ENCODE results near the gene SLAMF1. TPM values are rescaled to one million over a fixed set of nuclear protein-coding genes. Genes with fewer than 3 reads are reported as not detected.

Gene SLAMF1
- total and polyA plus RNA-seq, 4 donors, result 0.09 to 1.1 (median 0.17) TPM

GRCh38 chr1:160637821-160638539 is 8.9 kb downstream of the SLAMF1 start:
- Histone ChIP-seq H3K4me1 (ENCODE audit: control insufficient read depth in 4 of 4, insufficient read depth in 4 of 4, low read length in 3 of 4) (peaks cover 7 to 20% (median 20%) of the 10 kb centered on the region in 4 donors), H3K9me3 (ENCODE audit: control insufficient read depth in 4 of 4, low read length in 3 of 4) (no peaks in the 10 kb centered on the region), H3K4me3 (ENCODE audit: low read depth in 1 of 3, low read length in 3 of 3) (no peak overlapping the region), H3K27ac (ENCODE audit: low read depth in 1 of 2, low read length in 2 of 2) (peak overlapping the region in 1 of 2 donors; percentile 8), H3K27me3 (ENCODE audit: control insufficient read depth in 4 of 4, insufficient read depth in 4 of 4, low read length in 3 of 4) (no peaks in the 10 kb centered on the region), H3K36me3 (ENCODE audit: control insufficient read depth in 4 of 4, insufficient read depth in 3 of 4, low read depth in 1 of 4, low read length in 3 of 4) (no peaks in the 10 kb centered on the region), H3K9ac (ENCODE audit: low read depth in 1 of 2, low read length in 2 of 2) (peak overlapping the region in 1 of 2 donors; percentile 46)
- 76% methylated on average over 5 of the region's 5 CpGs for WGBS
- TF ChIP-seq FOXA1 (IDR thresholded peaks at IDR 0.05) (no peak), GABPA (IDR thresholded peaks at IDR 0.05 in 1 of 2, conservative IDR thresholded peaks at IDR 0.05 in 1 of 2) (no peak), YY1 (IDR thresholded peaks at IDR 0.05) (no peak), JUND (IDR thresholded peaks at IDR 0.05) (no peak), NR2F2 (IDR thresholded peaks at IDR 0.05) (no peak), RXRA (IDR thresholded peaks at IDR 0.05) (no peak), MAX (IDR thresholded peaks at IDR 0.05) (no peak), FOXA2 (IDR thresholded peaks at IDR 0.05) (no peak), ATF3 (IDR thresholded peaks at IDR 0.05) (no peak), EGR1 (IDR thresholded peaks at IDR 0.05; ENCODE audit: low read depth in 2 of 2) (no peak), REST (IDR thresholded peaks at IDR 0.05) (no peak), CTCF (IDR thresholded peaks at IDR 0.05; ENCODE audit: low read depth, low read length, missing input control) (no peak), ZBTB33 (IDR thresholded peaks at IDR 0.05) (no peak)
- no peak for DNase-seq (ENCODE audit: low spot score)

- 97% methylated on average over 8 of the region's 8 CpGs for WGBS
- peaks cover 7 to 20% (median 20%) of the 10 kb centered on the region in 4 donors for H3K4me1 ChIP-seq (ENCODE audit: control insufficient read depth in 4 of 4, insufficient read depth in 4 of 4, low read length in 3 of 4)
- no peak overlapping the region for H3K27ac ChIP-seq (ENCODE audit: low read depth in 1 of 2, low read length in 2 of 2)
- no peak for DNase-seq (ENCODE audit: low spot score)
- TF ChIP-seq RAD21 (IDR thresholded peaks at IDR 0.05) (no peak), TAF1 (conservative IDR thresholded peaks at IDR 0.05) (no peak)
- no peaks in the 10 kb centered on the region for H3K27me3 ChIP-seq (ENCODE audit: control insufficient read depth in 4 of 4, insufficient read depth in 4 of 4, low read length in 3 of 4)
- H3K4me3 ChIP-seq (ENCODE audit: low read depth in 1 of 3, low read length in 3 of 3), result no peak overlapping the region
- H3K9ac ChIP-seq (ENCODE audit: low read depth in 1 of 2, low read length in 2 of 2), result no peak overlapping the region
- no peaks in the 10 kb centered on the region for H3K9me3 ChIP-seq (ENCODE audit: control insufficient read depth in 4 of 4, low read length in 3 of 4)
- H3K36me3 ChIP-seq (ENCODE audit: control insufficient read depth in 4 of 4, insufficient read depth in 3 of 4, low read depth in 1 of 4, low read length in 3 of 4), result no peaks in the 10 kb centered on the region
Observed at GRCh38 chr1:160637065-160637464, 9.8 kb downstream of the SLAMF1 start.
